Stimulated activated CD8-positive, alpha-beta memory T cell treated with anti-CD3 and anti-CD28 coated beads, Interleukin-4, amount 100 ng/mL, for 48 hours (primary cell): Measurements from ENCODE around the gene NDST3.
"Not testable (repeated sequence)": the region's sequence is repeated elsewhere in the genome, so short reads cannot be mapped to it uniquely, and the experiment has no call there.

Experiments
- DNase-seq: peaks from one replicate; pipeline ENCODE4 v3.0.0-alpha.2; 2020

NDST3 gene

GRCh38 chr4:118278473-118279274 is 244.4 kb downstream of the NDST3 start:
- peak; percentile 97 for DNase-seq

- DNase-seq = no peak
These were observed 245.0 kb downstream of the NDST3 start for GRCh38 chr4:118279328-118279727.

- no peak for DNase-seq
These were observed 245.7 kb downstream of the NDST3 start for GRCh38 chr4:118279920-118280432.

GRCh38 chr4:118280501-118281218 is 246.4 kb downstream of the NDST3 start:
- peak; percentile 51 for DNase-seq

- DNase-seq = peak; percentile 53
These were observed 247.5 kb downstream of the NDST3 start for GRCh38 chr4:118281611-118282442.

GRCh38 chr4:118282692-118283091 is 248.4 kb downstream of the NDST3 start:
- DNase-seq = no peak

- DNase-seq = no peak
These were observed 249.9 kb downstream of the NDST3 start for GRCh38 chr4:118284169-118284568.

GRCh38 chr4:118285931-118286330 is 251.6 kb downstream of the NDST3 start:
- no peak for DNase-seq

GRCh38 chr4:118286685-118287084 is 252.4 kb downstream of the NDST3 start:
- no peak for DNase-seq

- no peak for DNase-seq
These were observed 253.6 kb downstream of the NDST3 start for GRCh38 chr4:118287711-118288451.

- DNase-seq = no peak
These were observed 255.5 kb downstream of the NDST3 start for GRCh38 chr4:118289794-118290193.

- DNase-seq = no peak
These were observed 256.7 kb downstream of the NDST3 start for GRCh38 chr4:118290951-118291350.

GRCh38 chr4:118296729-118297128 is 262.4 kb downstream of the NDST3 start:
- no peak for DNase-seq

- not testable (repeated sequence) for DNase-seq
These were observed 265.3 kb downstream of the NDST3 start for GRCh38 chr4:118299619-118300018.

GRCh38 chr4:118307643-118308042 is 273.4 kb downstream of the NDST3 start:
- no peak for DNase-seq
